ENCODE results near the gene SNAPIN.
A peak's percentile ranks its signal among the peaks of the same experiment; 100 is the strongest.
"Not testable (repeated sequence)": the region's sequence is repeated elsewhere in the genome, so short reads cannot be mapped to it uniquely, and the experiment has no call there.

The SNAPIN gene

DNA sequence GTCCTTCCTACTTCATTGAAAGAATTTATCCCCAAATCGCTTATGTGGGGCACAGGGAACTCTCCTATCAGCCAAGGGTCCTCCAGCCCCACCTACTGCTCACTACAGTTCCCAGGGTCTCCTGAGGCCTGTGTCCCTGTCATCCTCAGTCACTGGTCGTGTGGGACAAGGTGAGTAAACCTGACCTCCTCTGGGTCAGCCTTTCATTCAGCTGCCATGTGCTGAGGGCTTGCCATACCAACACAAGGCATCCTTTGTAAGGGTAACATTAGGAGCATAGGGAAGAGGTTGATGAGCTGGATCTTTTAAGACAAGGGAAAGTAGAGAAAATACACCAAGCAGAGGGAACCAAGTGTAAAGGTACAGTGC lies 11.2 kb upstream of the SNAPIN start:
- DNase-seq (ENCODE audit: low spot score), result no peak

DNA sequence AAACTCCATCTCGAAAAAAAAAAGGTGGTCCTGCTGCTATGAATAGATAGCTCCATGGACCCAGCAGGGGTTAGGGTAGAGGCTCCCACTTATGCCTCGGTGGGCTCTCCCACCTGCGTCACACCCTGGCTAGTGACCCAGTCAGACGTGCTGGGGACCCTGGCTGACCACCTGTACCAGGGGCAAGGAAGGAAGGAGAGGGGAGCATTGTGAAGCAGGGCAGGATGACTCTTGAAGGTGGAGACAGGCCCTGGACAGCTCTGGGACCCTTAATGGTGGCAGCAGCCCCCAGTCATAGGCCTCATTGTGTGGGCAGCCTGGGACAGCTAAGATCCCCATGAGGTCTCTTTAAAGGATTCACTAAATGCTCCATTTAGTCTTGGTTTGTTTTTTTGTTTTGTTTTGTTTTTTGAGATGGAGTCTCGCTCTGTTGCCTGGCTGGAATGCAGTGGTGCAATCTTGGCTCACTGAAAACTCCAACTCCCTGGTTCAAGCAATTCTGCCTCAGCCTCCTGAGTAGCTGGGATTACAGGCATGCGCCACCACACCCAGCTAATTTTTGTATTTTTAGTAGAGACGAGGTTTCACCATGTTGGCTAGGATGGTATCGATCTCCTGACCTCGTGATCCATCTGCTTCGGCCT lies 10.4 kb upstream of the SNAPIN start:
- DNase-seq (ENCODE audit: low spot score), result no peak

DNA sequence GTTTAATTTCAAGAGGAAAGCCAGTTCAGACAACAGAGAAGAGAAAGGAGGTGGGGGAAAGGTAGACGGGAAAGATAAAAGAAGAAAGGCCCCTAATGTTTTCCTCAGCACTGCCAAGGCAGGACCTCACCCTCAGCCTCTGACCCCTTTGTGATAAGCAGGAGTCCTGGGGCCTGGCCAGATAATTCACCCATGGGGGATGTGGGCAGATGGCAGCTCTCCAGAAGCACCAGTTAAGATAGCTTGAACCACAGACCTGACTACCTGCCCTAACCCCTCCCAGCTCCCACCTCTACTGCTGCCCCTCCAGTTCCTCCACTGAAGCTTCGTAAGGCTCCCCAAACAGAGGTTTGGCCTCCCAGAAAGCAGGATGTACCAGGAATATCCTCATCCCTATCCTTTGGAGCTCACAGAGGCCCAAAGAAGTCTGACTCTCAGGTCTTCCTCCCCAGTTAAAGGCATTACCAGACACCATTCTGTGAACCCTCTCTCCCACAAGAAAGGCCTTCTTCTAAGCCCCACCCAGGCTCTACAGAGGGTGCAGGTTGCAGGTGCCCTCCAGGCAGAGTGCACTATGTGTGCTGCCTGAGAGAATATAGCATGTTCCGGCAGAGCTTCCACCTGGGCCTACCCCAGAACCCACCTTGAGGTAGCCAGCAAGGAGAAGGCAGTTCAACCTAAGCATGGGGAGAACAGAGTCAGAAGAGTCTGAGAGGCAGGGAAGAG lies 9.2 kb upstream of the SNAPIN start:
- DNase-seq (ENCODE audit: low spot score), result no peak

DNA sequence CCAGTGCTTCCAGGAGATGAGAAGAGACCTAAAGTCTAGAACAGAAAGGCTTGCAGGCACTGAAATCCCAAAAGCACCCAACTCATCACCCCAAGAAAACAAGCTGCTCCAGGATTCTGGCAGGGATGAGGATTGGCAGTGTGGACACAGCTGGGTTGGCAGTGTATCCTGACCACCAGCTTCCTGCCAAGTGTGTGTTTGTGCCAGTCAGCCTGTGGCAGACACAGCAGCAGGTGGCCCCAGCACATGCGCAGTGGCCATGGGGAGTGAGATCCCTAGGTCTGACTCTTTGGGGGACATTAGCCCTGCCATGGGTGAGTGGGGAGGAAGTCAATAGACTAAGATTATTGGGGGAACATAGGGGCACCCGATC lies 8.7 kb upstream of the SNAPIN start:
- no peak for DNase-seq (ENCODE audit: low spot score)

DNA sequence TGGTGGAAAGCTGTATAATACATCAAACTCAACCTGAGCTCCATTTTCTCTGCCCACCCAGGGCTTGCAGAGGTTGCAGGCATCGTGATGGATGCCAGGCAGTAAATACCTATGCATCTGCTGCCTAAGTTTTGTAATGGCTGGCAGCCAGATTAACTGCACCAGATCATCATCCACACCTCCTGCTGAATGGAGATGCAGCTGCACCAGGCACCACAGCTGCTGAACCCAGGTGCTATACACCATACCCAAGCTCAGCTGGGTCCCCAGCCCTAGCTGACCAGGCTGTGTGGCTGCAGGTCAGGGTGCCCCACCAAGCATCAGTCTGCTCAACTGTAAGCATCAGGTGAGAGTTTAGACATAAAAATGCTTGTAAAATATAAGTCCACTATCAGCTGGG lies 6.7 kb upstream of the SNAPIN start:
- no peak for DNase-seq (ENCODE audit: low spot score)

DNA sequence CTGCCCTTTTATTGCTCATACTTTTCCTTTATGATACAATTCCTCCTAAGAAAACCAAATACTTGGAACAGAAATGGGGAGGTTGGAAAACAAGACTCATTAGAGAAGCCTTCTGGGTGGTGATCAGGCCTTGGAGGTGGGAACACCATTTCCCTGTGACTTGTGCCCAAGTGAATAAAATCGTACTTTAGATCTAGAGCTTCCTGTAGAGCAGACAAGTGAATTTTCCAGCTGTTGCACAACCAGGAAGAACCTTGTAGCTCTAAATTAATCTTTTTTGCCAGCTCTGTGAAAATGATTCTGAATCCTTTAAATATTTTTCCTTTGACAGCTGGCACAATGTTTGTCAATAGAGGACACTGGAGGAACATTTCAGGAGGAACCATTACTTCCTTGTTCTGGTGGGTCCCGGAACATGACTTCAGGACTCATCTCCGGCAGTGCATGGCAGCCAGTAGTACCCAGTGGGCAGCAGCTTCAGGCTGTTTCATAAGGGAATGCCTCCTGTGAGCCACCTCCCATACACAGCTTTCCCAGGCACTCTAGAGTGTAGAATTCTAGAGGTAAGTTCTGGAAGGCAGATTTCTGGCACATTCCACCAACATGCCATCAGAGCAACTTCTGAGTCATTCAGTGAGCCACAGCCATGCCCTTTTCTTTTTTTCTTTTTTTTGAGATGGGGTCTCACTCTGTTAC lies 5.5 kb upstream of the SNAPIN start:
- DNase-seq (ENCODE audit: low spot score), result peak; percentile 57

DNA sequence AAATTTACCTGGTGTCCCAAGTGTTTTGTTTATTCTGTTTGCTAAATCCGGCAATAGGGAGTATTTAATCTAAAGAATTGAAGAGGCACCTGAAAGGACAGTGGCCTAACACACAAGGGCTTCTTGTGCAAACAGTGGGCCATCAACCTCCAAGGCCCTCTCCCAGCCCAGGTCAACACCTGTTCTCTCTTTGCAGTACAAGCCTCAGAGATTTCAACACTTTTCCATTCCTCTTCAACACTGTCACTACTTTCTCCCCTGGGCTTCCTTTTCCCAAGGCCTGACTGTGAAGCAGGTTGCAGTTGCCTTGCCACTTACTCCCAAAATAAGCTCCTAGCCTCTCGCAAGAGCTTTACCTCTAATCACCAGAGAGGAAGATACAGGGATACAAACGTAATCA lies 3.2 kb upstream of the SNAPIN start:
- no peak for DNase-seq (ENCODE audit: low spot score)

DNA sequence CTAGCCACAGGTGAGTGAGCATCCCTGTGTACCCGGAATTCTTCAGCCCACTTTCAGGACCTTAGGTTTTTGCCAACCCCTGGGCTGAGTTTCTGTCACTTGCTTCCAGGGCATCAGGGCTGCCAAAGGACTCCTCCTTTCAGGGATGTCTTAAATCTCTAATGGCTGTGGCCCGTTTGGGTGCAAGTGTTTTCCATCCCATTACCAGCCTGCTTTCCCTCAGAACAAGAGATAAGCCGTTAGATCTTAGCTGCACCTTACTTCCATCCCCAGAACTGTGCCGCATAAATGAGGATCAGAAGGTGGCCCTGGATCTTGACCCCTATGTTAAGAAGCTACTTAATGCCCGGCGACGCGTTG lies 652 bp downstream of the SNAPIN start:
- no peak for DNase-seq (ENCODE audit: low spot score)

DNA sequence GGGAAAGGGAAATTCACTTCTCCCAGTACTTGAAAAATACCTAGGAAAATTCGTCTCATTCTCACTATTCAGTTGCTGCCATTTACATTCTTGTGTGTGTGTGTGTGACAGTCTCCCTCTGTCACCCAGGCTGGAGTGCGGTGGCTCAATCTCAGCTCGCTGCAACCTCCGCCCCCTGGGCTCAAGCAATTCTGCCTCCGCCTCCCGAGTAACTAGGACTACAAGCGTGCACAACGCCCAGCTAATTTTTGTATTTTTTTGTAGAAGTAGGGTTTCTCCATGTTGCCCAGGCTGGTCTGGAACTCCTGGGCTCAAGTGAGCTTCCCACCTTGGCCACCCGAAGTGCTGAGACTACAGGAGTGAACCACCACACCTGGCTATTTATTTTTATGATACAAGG lies 1.2 kb downstream of the SNAPIN start:
- DNase-seq (ENCODE audit: low spot score), result no peak

DNA sequence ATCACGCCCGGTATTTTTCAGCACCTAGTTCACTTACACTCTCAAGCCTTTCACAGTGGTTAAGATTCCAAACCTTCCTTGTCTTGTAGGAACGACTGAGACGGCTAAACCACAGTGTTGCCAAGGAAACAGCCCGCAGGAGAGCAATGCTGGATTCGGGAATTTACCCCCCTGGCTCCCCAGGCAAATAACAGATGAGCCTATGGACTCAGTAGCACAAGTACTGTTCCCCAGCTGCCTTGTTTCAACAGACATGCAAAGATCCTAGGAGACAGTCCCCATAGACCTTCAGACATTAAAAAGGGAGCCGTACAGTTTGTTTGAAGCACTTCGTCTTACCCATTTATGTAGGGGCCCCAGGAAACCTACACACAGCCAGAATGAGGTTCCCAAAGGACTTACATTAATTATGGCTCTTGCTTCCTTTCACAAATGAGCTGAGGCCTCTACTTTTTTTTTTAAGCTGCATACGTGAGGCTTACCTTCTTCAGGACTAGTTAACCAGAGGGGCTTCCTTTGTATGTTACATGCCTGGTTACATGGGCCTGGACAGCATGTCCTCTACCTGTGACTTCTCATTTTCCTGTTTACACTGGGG lies 2.7 kb downstream of the SNAPIN start:
- DNase-seq (ENCODE audit: low spot score), result no peak

DNA sequence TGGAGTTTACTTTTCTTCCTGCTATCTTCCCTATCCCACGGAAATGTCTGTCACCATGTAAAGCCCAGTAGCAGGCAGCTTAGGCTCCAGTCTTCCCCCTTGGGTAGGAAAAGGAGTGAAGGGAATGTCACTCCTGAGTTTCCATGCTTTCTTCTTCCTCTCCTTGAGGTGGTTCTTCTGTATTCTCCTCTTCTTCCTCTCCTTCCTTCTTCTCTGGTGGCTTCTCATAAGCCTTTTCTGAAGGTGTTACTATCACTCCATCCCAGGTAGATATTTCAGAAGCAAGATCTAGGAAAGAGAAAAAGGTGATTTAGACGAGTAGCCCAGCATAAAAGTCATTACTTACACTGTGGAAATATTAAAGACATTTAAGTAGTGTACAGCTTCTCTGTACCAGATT lies 3.8 kb downstream of the SNAPIN start:
- no peak for DNase-seq (ENCODE audit: low spot score)

DNA sequence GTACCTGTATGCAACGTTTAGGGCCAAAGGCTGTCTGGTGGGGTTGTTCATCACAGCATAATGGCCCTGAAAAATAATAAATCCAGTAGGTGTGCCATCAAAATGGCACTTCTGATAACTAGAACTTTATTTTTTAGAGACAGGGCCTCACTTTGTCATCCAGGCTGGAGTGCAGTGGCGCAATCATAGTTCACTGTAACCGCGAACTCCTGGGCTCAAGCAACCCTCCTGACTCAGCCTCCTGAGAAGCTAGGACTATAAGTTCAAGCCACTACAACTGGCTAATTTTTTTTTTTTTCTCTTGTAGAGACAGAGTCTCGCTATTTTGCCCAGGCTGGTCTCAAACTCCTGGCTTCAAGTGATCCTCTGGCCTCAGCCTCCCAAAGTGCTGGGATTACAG lies 4.7 kb downstream of the SNAPIN start:
- no peak for DNase-seq (ENCODE audit: low spot score)

DNA sequence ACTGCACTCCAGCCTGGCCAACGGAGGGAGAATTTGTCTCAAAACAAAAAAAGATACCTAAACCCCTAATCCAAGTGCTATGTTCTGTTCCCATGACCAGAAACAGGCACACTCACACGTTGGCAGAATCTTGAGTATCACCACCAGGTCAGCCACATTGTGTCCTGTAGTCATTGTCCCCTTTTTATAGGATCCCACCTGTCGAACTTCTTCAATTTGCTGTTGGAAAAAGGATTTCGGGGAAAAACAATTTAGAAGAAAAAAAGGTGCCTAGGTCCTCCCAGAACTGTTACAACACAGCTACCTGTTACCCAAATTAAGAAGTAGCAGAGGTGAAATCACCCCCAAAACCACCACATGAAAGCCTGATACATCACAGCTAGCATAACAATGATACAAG lies 8.9 kb downstream of the SNAPIN start:
- DNase-seq (ENCODE audit: low spot score), result no peak

DNA sequence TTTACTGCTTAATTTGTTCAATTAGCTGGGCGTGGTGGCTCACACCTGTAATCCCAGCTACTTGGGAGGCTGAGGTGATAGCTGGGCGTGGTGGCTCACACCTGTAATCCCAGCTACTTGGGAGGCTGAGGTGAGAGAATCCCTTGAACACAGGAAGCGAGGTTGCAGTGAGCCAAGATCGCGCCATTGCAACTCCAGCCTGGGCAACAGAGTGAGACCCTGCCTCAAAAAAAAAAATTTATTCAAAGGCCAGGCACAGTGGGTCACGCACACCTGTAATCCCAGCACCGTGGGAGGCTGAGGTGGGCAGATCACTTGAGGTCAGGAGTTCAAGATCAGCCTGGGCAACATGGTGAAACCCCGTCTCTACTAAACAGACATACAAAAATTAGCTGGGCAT lies 10.2 kb downstream of the SNAPIN start:
- DNase-seq (ENCODE audit: low spot score), result not testable (repeated sequence)

DNA sequence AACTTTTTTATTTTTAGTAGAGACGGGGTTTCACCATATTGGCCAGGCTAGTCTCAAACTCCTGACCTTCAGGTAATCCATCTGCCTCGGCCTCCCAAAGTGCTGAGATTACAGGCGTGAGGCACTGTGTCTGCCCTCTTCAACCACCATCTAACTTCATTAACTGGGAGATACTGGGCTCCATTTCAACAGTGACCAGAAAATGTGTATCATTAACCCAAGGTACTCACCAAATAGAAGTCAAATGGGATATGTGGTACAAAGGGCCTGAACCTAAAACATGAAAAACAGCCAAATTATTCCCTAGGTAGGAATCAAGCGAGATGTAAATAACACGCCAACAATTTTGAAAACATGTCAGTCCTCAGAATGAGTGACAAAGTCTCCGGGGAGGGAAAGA lies 11.1 kb downstream of the SNAPIN start:
- DNase-seq (ENCODE audit: low spot score), result no peak

DNA sequence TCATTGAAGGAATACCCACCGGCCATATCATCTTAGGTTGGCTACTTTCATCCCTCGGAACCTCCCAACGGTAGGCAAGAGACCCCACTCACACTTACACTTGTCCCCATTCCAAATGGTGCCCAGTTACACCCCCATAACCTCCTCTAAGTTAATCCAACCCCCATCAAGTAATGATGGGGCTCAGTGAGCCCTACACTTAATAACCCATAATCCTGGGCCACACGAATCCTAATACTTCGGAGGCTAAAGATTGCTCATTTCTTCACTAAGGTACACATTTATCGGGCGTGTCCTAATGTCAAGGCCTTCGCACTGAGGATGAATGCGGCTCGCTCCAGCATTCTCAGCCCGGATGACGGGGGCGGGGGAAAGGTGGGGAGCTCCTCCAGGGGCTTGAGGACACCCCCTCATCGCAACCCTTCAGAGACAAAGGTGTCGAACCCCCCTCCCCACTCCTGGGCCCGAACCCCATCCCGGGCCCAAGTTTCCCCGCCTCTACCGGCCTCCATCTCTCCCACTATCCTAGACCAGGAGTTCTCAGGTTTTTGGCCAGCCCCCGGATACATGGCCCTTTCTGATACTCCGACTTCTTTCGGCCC lies 11.9 kb downstream of the SNAPIN start:
- no peak for DNase-seq (ENCODE audit: low spot score)

DNA sequence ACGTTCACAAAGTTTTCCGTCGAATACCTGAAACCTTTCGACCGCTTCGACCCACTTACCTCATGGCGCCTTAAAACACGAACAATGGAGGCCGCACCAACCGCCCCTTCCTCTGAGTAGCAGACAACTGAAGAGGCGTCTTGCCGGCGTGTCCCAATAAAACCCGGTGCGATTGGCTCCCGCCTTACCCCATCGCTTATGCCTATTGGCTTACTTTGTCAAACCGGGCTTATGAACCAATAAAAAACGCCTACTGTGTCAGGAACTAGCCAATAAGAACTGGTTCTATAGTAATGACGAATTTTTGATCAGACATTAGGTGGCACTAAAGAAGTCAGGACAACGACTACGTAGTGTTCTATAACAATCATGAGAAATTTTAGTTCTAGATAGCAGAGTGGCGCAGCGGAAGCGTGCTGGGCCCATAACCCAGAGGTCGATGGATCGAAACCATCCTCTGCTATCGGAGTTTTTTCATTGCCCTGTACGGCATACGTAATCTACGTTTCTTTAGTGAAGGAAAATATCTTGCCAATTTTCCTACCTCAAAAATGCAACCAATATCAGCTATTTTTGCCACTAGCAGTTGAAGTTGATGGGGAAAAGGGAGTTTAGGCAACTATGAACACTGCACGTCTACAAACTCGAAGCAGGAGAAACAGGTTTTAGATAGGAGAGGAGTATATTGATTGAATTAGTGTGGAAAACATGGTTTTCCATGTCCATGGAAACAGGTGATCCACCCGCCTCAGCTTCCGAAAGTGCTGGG lies 12.5 kb downstream of the SNAPIN start, which contains the start of gene ILF2:
Gene ILF2 (minus strand): TSS at position 135 of the 769 bp plus-strand sequence. CDS start 71 bp downstream, at position 64.
- peak; percentile 100 for DNase-seq (ENCODE audit: low spot score)

DNA sequence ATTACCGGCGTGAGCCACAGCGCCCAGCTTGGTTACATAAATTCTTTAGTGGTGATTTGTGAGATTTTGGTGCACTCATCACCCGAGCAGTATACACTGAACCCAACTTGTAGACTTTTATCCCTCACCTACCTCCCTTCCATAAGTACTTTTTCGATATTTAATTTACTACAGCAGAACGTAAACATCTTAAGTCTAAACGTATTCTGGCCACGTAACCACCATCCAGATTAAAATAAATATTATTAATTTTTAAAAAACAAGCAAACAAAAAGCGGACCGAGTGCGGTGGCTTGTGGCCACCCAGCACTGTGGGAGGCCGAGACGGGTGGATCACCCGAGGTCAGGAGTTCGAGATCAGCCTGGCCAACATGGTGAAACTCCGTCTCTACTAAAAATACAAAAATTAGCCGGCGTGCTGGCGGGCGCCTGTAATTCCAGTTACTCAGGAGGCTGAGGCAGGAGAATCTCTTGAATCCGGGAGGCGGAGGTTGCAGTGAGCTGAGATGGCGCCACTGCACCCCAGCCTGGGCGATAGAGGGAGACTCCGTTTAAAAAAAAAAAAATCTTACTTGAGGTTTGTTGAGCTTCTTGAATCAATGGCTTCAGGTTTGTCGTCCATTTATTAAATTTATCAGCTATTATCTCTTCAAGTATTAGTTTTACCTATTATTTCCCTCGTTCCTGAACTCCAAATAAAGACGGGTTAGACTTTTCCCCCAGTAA lies 13.3 kb downstream of the SNAPIN start:
- DNase-seq (ENCODE audit: low spot score), result not testable (repeated sequence)

DNA sequence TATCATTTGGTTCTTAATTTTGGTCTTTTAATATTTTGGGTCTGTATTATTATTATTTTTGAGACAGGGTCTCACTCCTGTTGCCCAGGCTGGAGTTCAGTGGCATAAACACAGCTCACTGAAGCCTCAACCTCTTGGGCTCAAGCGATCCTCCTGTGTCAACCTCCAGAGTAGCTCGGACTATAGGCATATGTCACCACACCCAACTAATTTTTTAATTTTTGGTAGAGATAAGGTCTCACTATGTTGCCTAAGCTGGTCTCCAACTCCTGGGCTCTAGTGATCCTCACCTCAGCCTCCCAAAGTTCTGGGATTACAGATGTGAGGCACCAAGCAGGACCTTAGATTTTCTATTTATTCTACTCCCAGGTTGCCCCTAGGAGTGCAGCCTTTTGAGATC lies 15.0 kb downstream of the SNAPIN start:
- DNase-seq (ENCODE audit: low spot score), result no peak

DNA sequence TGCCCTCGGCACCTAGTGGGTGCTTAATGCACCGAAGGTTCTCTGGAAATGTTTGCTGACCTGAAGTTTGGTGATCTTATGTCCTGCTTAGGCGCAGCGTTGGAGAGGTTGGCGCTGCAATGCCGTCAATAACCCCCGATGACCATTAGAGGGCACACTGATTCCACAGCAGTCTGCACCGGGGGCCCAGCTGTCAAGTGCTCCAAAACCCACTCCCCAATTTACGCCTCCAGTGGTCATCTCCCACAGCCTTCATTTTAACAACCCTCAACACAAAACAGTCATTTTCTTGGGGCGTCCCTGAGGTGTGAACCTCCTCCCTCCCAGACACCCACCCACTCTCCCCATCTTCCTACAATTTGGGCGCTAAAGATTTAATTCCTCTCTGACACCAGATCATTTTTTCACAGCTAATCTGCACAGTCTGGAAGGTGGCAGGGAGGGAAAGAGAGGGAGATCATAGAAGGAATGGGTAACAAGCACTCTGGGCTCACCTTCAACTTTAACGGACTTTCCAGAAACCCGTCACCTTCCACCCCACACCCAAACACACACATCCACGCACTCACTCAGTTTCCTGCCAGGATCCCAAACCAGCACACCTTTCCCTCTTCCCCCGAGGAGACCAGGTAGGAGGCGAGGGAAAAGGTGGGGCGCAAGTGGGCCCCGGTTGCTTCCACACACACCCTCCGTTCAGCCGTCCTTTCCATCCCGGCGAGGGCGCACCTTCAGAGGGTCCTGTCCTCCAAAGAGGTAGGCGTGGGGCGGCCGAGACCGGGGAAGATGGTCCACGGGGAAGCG lies 19.4 kb downstream of the SNAPIN start:
- DNase-seq (ENCODE audit: low spot score), result peak; percentile 67

Data from AG08395 (cell line).